HG02884 (cell line): Measurements from ENCODE around the gene MRM3.
A peak's percentile ranks its signal among the peaks of the same experiment; 100 is the strongest.
"Not testable (repeated sequence)": the region's sequence is repeated elsewhere in the genome, so short reads cannot be mapped to it uniquely, and the experiment has no call there.

Experiments used
- ATAC-seq: cut with Tn5 transposase; IDR thresholded peaks from one replicate; pipeline ENCODE4 v1.9.1; 2021; ENCODE audit warnings: mild to moderate bottlenecking, moderate library complexity; ENCODE audit not compliant: unreplicated experiment

The MRM3 gene

GRCh38 chr17:781805-782731 is at the start of gene MRM3, which contains the start of gene GLOD4:
MRM3 (plus strand) TSS chr17:782353; CDS start chr17:782379, 26 bp downstream.
GLOD4 (minus strand) TSS chr17:782280; CDS start chr17:782255, 25 bp downstream.
- peak; percentile 58 for ATAC-seq

- ATAC-seq, result no peak
Observed at GRCh38 chr17:732902-733720, 49.0 kb upstream of the MRM3 start.

DNA sequence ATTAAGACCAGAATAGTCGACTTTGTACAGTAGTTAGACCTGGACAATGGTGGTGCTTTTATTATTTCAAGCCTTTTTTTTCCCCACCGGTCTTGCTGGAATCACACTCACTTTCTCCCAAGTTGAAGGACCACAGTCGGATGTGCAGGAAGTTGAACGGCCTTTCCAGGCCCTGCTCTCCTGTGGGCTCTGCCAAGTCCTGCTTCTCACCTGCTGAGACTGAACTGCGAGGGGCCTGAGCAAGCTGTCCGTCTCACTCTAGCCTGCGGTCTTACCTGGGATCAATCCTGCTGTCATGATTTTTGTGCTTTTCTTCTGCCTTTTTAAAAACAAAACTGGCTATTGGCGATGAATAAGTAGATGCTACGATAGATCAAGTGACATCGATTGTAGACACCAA is 48.4 kb upstream of the MRM3 start:
- ATAC-seq, result no peak

DNA sequence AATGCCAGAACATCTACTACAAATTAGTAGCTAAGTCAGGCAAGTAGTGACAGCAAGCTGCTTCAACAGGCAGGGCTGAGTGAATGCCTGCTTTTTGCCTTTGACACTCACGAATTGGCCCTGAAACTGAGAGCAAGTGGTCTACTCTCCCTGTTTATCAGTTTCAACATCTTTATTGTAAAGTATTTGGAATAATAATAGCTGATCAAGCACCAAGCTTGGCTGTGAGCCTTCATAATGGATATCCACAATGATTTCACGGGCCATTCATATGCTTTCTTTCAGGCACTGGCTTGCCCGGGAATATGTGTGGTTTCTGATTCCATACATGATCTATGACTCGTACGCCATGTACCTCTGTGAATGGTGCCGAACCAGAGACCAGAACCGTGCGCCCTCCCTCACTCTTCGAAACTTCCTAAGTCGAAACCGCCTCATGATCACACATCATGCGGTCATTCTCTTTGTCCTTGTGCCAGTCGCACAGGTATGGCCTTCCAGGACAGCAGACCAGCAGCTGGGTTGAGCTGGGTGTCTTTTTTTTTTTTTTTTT is 44.5 kb upstream of the MRM3 start:
- no peak for ATAC-seq

DNA sequence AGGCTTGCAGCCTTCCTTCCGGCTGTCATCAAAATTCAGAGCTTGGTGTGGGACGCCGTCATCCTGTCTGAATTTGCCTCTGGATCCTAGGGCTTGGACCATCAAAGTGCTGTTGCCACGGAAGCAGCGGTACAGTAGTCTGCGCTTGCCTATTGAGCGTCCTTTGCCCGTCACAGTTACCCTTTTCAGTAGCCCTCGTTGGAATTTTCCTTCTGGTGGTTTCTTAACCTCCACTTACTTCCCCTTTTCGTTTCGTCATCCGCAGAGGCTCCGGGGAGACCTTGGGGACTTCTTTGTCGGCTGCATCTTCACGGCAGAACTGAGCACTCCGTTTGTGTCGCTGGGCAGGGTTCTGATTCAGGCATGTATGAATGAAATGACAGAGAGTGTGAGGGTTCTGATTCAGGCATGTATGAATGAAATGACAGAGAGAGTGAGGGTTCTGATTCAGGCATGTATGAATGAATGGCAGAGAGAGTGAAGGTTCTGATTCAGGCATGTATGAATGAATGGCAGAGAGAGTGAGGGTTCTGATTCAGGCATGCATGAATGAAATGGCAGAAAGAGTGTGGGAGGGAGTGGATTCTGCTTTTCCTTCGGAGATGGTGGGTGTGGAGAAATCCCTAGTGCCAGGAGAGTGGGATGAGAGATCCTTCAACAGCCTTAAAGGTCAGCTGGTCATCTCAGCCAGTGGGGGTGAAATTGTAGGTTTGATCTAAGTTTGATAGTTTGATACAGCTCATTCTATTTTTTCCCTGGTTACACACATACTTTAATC is 41.7 kb upstream of the MRM3 start:
- peak; percentile 68 for ATAC-seq

DNA sequence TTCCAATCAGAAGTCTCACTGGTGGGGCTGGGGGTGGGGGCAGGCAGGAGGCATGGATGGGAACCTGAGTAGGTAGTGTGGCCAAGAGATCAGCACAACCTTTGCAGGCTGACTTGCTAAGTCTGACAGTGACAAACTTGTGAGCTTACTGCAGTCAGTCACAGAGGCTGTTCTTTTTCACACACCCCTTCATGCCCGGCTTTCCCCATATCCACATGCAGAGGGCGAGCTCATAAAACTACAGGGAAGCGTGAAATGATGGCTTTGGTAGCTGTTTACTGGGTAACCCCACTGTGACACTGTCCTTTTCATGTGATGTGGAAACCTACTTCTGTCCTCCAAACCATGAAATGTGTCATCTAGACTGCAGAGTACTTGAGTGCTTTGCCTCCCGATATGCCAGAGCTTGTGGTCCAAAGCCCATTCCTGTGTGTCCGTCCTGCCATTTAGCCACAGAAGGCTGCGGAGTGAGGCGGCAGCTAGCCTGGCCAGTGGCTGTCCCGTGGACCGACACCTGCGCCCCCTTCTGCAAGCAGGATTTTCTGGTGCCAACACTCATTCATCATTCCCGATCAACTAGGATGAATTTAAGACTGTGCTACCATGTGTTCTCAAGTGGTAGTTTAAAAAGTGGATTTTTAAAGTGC is 39.9 kb upstream of the MRM3 start:
- ATAC-seq, result no peak

- no peak for ATAC-seq
Observed at GRCh38 chr17:743139-743538, 39.0 kb upstream of the MRM3 start.

DNA sequence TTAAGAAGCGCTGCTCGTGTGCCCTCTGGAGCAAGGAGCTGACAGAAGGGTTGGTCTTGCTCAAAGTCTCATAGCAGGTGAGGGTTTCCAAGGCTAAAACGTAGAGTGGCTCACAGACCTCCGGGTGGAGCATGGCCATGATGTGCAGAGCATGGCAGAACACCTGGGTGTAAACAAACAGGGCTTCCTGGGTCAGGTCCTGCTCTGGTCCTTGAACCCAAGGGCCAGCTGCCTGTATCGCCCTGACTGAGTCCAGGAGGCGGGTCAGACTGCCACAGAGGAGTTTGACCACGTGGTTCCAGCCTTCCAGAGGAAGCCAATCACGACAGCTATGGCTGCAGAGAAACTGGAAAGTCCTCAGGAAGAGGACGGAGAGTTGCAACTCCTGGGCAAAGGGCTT is 37.2 kb upstream of the MRM3 start:
- ATAC-seq, result no peak

DNA sequence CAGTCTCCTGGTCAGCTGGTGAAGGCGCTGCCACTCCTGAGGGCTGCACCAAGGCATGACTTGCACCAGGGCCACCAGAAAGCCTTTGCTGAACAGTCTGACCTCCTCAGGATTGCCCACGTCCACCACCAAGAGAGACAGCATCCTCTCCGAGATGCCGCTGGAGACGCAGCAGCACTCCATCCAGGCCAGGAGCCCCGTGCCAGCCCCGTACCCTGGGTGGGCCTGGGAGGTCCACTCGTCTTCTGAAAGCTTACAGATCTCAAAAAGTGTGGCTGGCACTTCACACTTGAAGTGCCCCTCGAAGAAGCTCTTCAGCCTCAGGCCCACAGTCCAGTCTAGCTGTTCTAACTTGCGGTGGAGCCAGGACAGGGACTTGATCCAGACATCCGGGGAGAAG is 36.7 kb upstream of the MRM3 start:
- ATAC-seq, result no peak

DNA sequence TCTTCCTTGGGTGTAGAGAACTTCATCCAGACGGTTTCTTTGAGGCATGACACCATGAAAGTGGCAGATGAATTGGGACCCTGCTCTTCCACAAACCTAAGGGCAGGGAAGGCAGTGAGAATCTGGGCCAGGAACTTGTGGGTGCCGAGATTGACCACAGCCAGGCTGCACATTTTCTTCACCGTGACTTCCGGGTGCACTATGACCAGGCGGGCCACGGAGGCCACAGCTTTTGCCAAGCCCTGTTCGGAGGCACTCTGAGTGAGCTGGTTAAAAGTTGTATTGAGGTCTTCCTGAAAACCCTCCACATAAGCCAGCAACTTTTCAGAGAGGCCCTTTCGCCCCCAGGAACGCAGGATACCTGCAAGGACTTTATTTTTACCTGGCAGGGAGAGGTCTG is 36.0 kb upstream of the MRM3 start:
- ATAC-seq, result no peak

GRCh38 chr17:746783-747629 is 35.1 kb upstream of the MRM3 start:
- ATAC-seq, result no peak

GRCh38 chr17:748604-749003 is 33.5 kb upstream of the MRM3 start:
- not testable (repeated sequence) for ATAC-seq

DNA sequence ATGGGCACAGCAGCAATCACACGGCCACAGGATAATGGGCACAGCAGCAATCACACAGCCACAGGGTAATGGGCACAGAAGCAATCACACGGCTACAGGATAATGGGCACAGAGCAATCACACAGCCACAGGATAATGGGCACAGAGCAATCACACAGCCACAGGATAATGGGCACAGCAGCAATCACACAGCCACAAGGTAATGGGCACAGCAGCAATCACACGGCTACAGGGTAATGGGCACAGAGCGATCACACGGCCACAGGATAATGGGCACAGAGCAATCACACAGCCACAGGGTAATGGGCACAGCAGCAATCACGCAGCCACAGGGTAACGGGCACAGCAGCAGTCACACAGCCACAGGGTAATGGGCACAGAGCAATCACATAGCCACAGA is 32.8 kb upstream of the MRM3 start:
- not testable (repeated sequence) for ATAC-seq

GRCh38 chr17:750431-751037 is 31.6 kb upstream of the MRM3 start:
- no peak for ATAC-seq

GRCh38 chr17:751269-752001 is 30.7 kb upstream of the MRM3 start:
- ATAC-seq, result peak; percentile 26

DNA sequence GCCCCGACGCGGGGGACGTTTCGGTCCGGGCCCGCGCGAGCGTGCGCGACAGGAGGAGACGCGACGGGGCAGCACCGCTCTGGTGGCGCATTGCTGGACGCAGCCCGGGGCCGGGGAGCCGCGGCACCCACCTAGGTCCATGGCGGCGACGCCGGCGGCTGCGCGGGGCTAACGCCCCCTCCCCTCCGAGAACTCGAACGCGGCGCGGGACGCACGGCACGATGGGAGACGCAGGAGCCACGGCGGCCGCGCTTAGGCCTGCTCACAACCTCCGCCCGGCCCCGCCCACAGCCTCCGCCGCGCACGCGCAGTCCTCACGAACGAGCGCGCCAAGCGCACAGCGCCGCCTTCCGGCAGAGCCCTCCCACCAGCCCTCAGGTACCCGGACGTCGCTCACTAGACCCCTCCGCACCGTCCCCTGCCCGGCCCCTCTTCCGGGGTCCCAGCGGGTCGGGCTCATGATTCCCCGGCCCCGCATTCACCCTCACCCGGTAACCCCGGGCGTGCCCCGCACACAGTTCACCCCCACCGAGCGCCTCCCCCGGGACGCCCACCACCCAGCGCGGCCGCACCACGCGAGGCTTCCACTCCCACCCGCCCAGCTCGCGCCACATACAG is 30.0 kb upstream of the MRM3 start, which contains the start of gene GEMIN4:
Gene GEMIN4, minus strand, starts transcription at position 263 of the 618 bp plus-strand sequence. Its CDS starts 122 bp downstream, at position 141.
- peak; percentile 85 for ATAC-seq

- no peak for ATAC-seq
Observed at GRCh38 chr17:752620-753219, 29.4 kb upstream of the MRM3 start.
